Memory B cell (primary cell): ENCODE data around the gene CCDC27.

Source experiments
- ATAC-seq: fragments of 150-1000 bp; cut with Tn5 transposase; 2 replicates; pipeline ENCODE4 v1.10.0; 2021; ENCODE audit warnings: low read depth, mild to moderate bottlenecking, moderate library complexity
- DNase-seq, 2 donors: peaks; one replicate each; pipeline ENCODE4 v3.0.0; 2022; ENCODE audit warnings: low spot score in 2 of 2
- H3K27ac Mint-ChIP-seq: one replicate; pipeline ENCODE4 v1.8.0; 2022; ENCODE audit warnings: mild to moderate bottlenecking, moderate library complexity, mixed read lengths
- H3K27me3 Mint-ChIP-seq: one replicate; pipeline ENCODE4 v1.8.0; 2022; ENCODE audit warnings: mixed read lengths
- H3K36me3 Mint-ChIP-seq: one replicate; pipeline ENCODE4 v1.8.0; 2022; ENCODE audit warnings: mild to moderate bottlenecking, mixed read lengths
- H3K4me1 Mint-ChIP-seq: one replicate; pipeline ENCODE4 v1.8.0; 2022; ENCODE audit warnings: mixed read lengths
- H3K4me3 Mint-ChIP-seq: one replicate; pipeline ENCODE4 v1.8.0; 2022; ENCODE audit warnings: mild to moderate bottlenecking, moderate library complexity, mixed read lengths
- H3K9me3 Mint-ChIP-seq: one replicate; pipeline ENCODE4 v1.8.0; 2022; ENCODE audit warnings: mixed read lengths

The CCDC27 gene

DNA sequence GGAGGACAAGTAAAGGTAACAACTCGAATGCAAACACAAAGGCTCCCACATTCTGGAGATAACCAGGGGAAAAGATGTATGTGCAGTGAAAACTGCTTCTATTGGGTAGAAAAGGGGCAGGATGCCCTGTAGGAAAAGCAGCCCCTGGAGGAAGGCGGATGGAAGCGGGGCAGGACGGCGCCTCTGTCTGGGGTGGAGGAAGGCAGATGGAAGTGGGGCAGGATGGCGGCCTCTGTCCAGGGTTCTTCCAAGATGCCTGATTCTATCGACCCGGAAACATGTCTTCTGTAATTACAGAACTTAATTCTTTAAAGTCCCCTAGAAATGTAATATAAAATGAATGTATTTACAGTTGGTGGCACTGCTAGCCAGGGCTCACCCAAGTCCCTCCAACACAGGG is 68.1 kb downstream of the CCDC27 start:
- Mint-ChIP-seq H3K9me3 (no peaks in the 10 kb centered on the region), H3K36me3 (peaks cover 37% of the 10 kb centered on the region), H3K27ac (no peak overlapping the region), H3K4me3 (no peak overlapping the region), H3K4me1 (no peaks in the 10 kb centered on the region), H3K27me3 (no peaks in the 10 kb centered on the region)
- no peak for ATAC-seq
- no peak for DNase-seq

DNA sequence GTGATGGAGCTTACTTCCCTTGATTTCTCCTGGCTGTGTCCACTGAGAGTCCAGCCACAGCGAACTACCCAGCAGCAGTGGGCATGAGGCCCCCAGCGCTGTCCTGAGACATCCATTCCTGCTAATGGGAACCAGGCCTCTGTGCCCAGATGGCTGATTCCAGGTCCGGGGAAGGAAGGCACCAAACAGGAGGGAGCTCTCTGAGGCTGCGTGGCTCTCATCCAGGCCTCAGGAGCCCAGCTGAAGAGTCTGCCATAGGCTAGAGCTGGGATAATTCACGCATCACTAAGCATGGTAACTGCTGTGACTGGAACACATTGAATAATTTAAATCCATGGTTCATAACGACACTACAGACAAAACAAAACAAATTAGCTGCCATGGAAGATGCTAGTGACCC is 68.8 kb downstream of the CCDC27 start:
- H3K9me3 Mint-ChIP-seq, result no peaks in the 10 kb centered on the region
- no peaks in the 10 kb centered on the region for H3K4me1 Mint-ChIP-seq
- H3K36me3 Mint-ChIP-seq, result peaks cover 37% of the 10 kb centered on the region
- no peak overlapping the region for H3K4me3 Mint-ChIP-seq
- DNase-seq, result no peak
- no peak overlapping the region for H3K27ac Mint-ChIP-seq
- no peak for ATAC-seq
- H3K27me3 Mint-ChIP-seq, result no peaks in the 10 kb centered on the region
